Measurements from ENCODE around the gene DNAJB6. TPM values are rescaled to one million over a fixed set of nuclear protein-coding genes. Genes with fewer than 3 reads are reported as not detected.

The DNAJB6 gene
- total RNA-seq, 1 experiment from 2014 or later, result 288 TPM

- TF ChIP-seq HMGA2 (CRISPR knock-in tag; IDR thresholded peaks at IDR 0.05), result no peak
Observed at GRCh38 chr7:157336383-157337315, at the start of gene DNAJB6 (continued).

GRCh38 chr7:157291404-157292080, 45.3 kb upstream of the DNAJB6 start:
- TF ChIP-seq ZMAT4 (CRISPR knock-in tag; IDR thresholded peaks at IDR 0.05) (no peak), ZNF532 (CRISPR knock-in tag; IDR thresholded peaks at IDR 0.05; ENCODE audit: borderline replicate concordance) (no peak), FOXP1 (CRISPR knock-in tag; IDR thresholded peaks at IDR 0.05; ENCODE audit: borderline replicate concordance) (no peak), NFE2L1 (CRISPR knock-in tag; IDR thresholded peaks at IDR 0.05) (no peak), ATF2 (CRISPR knock-in tag; IDR thresholded peaks at IDR 0.05; ENCODE audit: borderline replicate concordance, low read depth) (no peak), MXD4 (CRISPR knock-in tag; IDR thresholded peaks at IDR 0.05; ENCODE audit: borderline replicate concordance) (no peak), ESRRA (CRISPR knock-in tag; IDR thresholded peaks at IDR 0.05; ENCODE audit: borderline replicate concordance) (no peak), ZNF219 (CRISPR knock-in tag; IDR thresholded peaks at IDR 0.05; ENCODE audit: borderline replicate concordance) (no peak), JUN (CRISPR knock-in tag; IDR thresholded peaks at IDR 0.05) (no peak), GABPB1 (CRISPR knock-in tag; IDR thresholded peaks at IDR 0.05) (no peak)
- Mint-ChIP-seq H3K27me3 (ENCODE audit: low read depth) (no peaks in the 10 kb centered on the region), H3K27ac (no peak overlapping the region), H3K9me3 (peaks cover 17% of the 10 kb centered on the region), H3K4me3 (no peak overlapping the region), H3K36me3 (peaks cover 17% of the 10 kb centered on the region), H3K4me1 (peaks cover 15% of the 10 kb centered on the region)
- ATAC-seq (no peak), DNase-seq (ENCODE audit: low spot score) (no peak)
- ChIA-PET CTCF (no interaction called here), POLR2A (no interaction called here)

- DNase-seq (ENCODE audit: low spot score) (no peak), ATAC-seq (no peak)
- H3K4me1 Mint-ChIP-seq, result peaks cover 15% of the 10 kb centered on the region
- H3K27me3 Mint-ChIP-seq (ENCODE audit: low read depth), result no peaks in the 10 kb centered on the region; the same call in 1 of the 2 replicates
- ChIA-PET POLR2A (no interaction called here), CTCF (no interaction called here)
- peaks cover 17% of the 10 kb centered on the region for H3K36me3 Mint-ChIP-seq
- peaks cover 17% of the 10 kb centered on the region for H3K9me3 Mint-ChIP-seq
- H3K4me3 Mint-ChIP-seq, result no peak overlapping the region
- H3K27ac Mint-ChIP-seq, result peak overlapping the region; percentile 7
- TF ChIP-seq PRRX2 (CRISPR knock-in tag; IDR thresholded peaks at IDR 0.05) (no peak), ZNF121 (CRISPR knock-in tag; IDR thresholded peaks at IDR 0.05) (no peak), SMAD3 (CRISPR knock-in tag; IDR thresholded peaks at IDR 0.05; ENCODE audit: borderline replicate concordance) (no peak), NR1H2 (CRISPR knock-in tag; IDR thresholded peaks at IDR 0.05) (no peak), ZNF138 (CRISPR knock-in tag; conservative IDR thresholded peaks at IDR 0.05) (no peak), ZNF396 (CRISPR knock-in tag; IDR thresholded peaks at IDR 0.05; ENCODE audit: borderline replicate concordance) (no peak), CDX4 (CRISPR knock-in tag; IDR thresholded peaks at IDR 0.05; ENCODE audit: borderline replicate concordance) (no peak), ZNF281 (CRISPR knock-in tag; IDR thresholded peaks at IDR 0.05) (no peak), RORB (CRISPR knock-in tag; IDR thresholded peaks at IDR 0.05) (no peak), OVOL2 (CRISPR knock-in tag; IDR thresholded peaks at IDR 0.05; ENCODE audit: borderline replicate concordance) (no peak), TP53 (CRISPR knock-in tag; IDR thresholded peaks at IDR 0.05) (no peak), GRHL2 (CRISPR knock-in tag; IDR thresholded peaks at IDR 0.05; ENCODE audit: insufficient replicate concordance, severe bottlenecking) (no peak)
Observed at GRCh38 chr7:157292258-157292657, 44.5 kb upstream of the DNAJB6 start.

Measured in WTC11 (cell line).